Measurements from ENCODE around the gene SFMBT2.

Gene SFMBT2

DNA sequence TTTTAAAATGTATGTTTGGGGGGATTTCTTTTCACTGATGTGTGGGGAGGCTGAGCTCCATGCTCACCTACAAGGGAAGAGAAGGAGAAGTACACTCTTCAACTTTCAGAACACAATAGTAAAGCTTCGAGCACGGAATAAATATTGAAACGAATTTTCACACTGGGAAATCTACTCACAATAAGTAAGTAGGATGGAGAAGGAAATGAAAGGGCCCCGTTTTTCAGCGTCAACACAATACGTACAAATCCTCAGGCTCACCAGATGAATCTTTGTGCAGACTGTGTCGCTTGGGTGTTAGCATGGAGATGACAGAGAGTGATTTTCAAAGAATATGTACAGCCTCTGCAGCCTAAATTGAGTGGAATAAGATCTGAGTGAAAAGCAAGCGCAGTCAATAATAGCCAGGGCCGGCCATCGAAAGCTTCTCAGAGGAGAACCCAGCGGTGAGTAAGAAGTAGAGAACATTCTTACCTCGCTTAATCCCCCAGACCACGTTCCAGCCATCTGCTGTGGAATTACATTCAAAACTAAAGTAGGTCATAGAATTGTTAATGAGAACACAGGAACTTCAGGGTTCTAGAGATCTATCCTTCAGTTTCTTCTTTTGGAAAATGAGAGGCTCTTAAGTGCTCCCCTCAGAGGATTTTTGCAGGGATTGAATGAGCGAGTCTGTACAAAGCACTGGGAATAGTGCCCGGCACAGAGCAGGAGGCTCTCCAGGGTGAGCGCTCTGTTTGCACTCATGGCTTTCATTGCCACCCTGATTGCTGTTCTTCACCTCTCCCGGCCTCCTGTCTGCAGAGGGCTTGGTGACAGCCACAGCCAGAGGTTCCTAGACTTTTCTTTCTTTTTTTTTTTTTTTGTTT is 292.8 kb downstream of the SFMBT2 start:
- Mint-ChIP-seq H3K4me3 (no peak overlapping the region), H3K27me3 (peaks cover 2% of the 10 kb centered on the region), H3K27ac (no peak overlapping the region), H3K4me1 (peaks cover 5% of the 10 kb centered on the region), H3K9me3 (no peaks in the 10 kb centered on the region), H3K36me3 (ENCODE audit: low read depth) (no peaks in the 10 kb centered on the region)
- ATAC-seq (no peak), DNase-seq (no peak)

DNA sequence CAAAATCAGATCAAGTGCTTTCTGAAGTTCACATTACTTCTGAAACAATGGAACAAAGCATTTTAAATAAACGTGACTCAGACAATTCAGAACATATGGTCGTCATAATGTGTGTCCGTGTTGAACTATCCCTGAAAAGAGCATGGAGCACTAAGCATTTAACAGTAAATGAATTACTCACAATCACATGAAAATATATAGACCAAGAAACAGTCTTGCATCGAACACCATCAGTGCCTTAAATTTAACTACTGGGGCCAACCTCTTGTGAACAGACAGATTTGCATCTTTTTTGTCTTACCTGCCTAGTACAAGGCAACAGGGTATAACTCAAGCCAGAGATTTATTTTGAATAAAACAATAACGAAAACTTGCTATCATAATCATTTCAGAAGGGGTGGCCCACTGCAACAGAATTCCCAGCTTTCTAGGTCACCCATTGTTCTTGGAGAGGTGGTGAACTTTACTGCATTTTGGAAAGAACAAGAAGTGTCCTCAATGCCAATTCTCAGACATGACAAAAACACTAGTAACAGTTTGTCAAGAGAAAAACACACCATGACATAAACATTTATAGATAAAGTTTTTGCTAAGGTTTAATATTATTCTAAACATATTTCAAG is 293.5 kb downstream of the SFMBT2 start:
- no peak overlapping the region for H3K27ac Mint-ChIP-seq

DNA sequence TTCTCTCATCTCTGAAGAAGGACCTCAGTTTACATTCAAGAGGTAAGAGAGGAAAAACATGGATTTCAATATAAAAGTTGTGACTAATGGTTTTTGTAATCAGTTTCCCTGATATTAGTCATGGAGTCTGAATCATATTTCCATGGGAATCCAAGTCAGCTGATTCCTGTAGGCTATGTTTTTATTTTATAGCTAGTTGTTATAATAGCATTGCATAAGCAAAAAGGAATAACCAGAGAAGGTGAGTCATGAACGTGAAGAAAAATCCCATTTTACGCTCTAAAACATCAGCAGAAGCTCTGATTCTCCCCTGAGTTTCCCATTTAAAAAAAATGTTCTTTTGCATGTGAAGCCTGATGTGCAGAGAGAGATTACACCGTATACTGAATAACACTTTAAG is 299.3 kb downstream of the SFMBT2 start:
- Mint-ChIP-seq H3K4me1 (peaks cover 14% of the 10 kb centered on the region), H3K36me3 (ENCODE audit: low read depth) (no peaks in the 10 kb centered on the region), H3K4me3 (no peak overlapping the region), H3K27me3 (peaks cover 3% of the 10 kb centered on the region), H3K9me3 (peaks cover 4% of the 10 kb centered on the region), H3K27ac (no peak overlapping the region)
- ATAC-seq = no peak
- DNase-seq = no peak

More for the DNA sequence above, 293.5 kb downstream of the SFMBT2 start:
- Mint-ChIP-seq H3K4me1 (peaks cover 5% of the 10 kb centered on the region), H3K36me3 (ENCODE audit: low read depth) (no peaks in the 10 kb centered on the region), H3K9me3 (no peaks in the 10 kb centered on the region), H3K4me3 (no peak overlapping the region), H3K27me3 (no peaks in the 10 kb centered on the region)
- DNase-seq (no peak), ATAC-seq (no peak)

DNA sequence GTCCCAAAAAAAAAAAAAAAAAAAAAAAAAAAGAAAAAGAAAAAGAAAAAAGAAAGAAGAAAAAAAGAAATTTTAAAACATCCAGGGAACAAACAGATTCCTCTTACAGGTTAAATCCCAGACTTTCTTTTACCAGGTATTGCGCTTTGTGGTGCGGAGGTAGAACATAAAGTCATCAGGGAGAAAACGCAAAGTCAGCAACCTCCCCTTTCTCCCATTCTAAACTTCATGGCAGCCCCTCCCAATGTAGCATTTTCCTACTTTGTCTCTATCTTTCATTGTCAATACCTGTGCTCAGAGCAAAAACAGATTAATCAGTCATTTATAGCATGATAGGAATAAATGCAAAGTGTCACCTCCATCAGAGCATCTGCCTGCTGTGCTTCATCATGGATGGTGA is 299.7 kb downstream of the SFMBT2 start:
- DNase-seq (no peak), ATAC-seq (no peak)
- no peak overlapping the region for H3K27ac Mint-ChIP-seq
- H3K27me3 Mint-ChIP-seq = peaks cover 3% of the 10 kb centered on the region
- H3K9me3 Mint-ChIP-seq = peaks cover 4% of the 10 kb centered on the region
- H3K36me3 Mint-ChIP-seq (ENCODE audit: low read depth) = no peaks in the 10 kb centered on the region
- no peak overlapping the region for H3K4me3 Mint-ChIP-seq
- peaks cover 16% of the 10 kb centered on the region for H3K4me1 Mint-ChIP-seq
